NOMO-1 treated with dmso at 0.1 percent for 144 hours (cell line): ENCODE measurements around the gene ALG14.
"Not testable (repeated sequence)": the region's sequence is repeated elsewhere in the genome, so short reads cannot be mapped to it uniquely, and the experiment has no call there.

Source experiments
- DNase-seq: peaks from one replicate; lab custom pipeline; 2025; ENCODE audit not compliant: unreplicated experiment; lab: John Stamatoyannopoulos, UW

The ALG14 gene

GRCh38 chr1:95088303-95088702 is 15.6 kb upstream of the ALG14 start:
- DNase-seq, result no peak

DNA sequence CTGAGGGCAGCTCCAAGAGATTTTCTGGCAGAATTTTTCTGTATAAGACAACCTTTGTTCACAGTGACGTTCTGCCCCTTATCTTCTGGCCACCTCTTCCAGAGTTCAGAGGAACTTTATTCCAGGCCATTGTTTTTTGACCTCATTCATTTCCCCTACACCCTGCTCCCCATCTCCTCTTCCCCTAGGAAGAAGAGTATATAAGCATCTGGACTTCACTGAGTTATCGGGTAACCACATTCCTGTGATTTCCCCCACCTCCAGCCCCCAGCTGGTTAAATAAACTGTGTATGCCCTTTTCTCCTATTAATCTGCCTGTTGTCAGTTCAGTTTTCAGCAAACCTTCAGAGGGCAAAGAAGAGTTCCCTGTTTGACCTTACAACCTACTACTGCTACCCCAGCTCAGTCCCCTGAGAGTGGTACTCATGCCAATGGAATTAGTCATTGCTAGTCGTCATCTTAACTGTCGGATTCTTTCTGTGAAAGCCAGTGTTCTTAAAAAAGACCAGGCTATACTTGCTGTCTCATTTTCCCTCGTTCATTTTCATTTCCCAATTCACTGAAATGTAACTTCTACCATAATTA is 14.3 kb upstream of the ALG14 start:
- DNase-seq, result no peak

GRCh38 chr1:95085376-95085775 is 12.6 kb upstream of the ALG14 start:
- no peak for DNase-seq

- DNase-seq, result no peak
Observed at GRCh38 chr1:95084317-95085176, 11.8 kb upstream of the ALG14 start.

DNA sequence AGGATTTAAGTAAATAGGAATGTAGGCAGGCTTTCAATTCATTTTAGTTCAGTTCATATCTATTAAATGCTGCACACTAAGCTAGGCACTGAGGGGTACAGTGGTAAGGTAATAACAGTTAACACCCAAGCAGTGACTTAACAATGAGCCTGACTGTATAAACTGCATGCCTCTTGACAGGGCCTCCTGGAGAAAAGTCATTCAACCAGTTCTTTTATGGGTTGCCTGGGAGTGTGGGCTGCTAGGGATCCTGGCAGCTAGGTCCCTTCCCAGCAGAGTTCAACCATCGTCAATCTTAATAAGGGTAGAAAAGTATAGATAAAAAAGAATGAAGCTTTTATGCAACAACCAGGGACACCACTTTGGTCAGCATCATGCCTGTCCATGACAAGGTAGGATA is 8.1 kb upstream of the ALG14 start:
- no peak for DNase-seq

GRCh38 chr1:95080446-95080845 is 7.7 kb upstream of the ALG14 start:
- DNase-seq, result no peak

DNA sequence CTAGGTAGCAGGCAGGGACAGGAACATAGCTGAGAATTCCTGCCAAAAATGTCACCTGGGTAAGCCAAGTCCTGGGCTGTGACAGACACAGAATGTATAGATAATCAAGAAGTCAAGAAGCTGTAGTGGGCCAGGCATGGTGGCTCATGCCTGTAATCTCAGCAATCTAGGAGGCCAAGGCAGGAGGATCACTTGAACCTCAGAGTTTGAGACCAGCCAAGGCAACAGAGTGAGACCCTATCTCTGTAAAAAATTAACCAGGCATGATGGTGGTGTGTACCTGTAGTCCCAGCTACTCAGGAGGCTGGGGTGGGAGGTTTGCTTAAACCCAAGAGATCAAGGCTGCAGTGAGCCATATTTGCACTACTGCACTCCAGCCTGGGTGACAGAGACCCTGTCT is 3.3 kb upstream of the ALG14 start:
- no peak for DNase-seq

DNA sequence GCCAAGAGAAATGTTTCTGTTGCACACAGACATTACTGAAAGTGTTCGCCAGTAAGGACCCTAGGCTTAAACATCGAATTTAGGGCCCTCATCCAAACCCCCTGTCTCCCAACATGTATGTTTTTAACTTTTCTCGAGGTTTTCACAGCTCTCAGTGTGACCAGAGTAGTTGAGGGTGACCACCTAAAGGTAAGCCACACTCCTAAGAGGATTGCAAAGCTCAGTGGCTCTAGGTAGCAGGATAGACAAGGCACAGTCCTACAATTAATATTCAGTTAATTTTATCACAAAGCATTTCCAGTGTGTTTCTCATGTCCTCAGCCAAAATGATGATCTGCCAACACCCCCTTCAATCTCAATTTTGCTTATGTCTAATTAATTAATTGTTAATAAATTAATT is 695 bp upstream of the ALG14 start:
- DNase-seq, result no peak

DNA sequence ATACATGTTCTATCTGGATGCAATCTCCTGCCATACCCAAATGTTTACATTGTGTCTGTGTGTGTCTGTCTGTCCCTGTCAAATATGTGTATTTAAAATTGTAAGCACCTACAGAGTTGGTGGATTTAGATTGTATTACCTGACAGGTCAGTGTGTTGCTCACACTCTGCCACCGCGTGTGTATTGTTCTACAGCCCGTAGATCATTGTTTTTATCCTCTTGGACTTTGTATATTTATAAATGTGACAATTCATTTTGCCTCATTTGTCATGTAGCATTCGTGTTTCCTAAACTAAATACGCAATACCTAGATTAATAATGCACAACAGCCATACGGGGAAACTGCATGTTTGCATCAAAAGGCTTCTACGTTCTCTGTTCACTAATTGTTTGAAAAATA is 634 bp downstream of the ALG14 start:
- DNase-seq, result no peak

- no peak for DNase-seq
Observed at GRCh38 chr1:95071539-95071938, 1.2 kb downstream of the ALG14 start.

- no peak for DNase-seq
Observed at GRCh38 chr1:95069710-95070093, 3.0 kb downstream of the ALG14 start.

DNA sequence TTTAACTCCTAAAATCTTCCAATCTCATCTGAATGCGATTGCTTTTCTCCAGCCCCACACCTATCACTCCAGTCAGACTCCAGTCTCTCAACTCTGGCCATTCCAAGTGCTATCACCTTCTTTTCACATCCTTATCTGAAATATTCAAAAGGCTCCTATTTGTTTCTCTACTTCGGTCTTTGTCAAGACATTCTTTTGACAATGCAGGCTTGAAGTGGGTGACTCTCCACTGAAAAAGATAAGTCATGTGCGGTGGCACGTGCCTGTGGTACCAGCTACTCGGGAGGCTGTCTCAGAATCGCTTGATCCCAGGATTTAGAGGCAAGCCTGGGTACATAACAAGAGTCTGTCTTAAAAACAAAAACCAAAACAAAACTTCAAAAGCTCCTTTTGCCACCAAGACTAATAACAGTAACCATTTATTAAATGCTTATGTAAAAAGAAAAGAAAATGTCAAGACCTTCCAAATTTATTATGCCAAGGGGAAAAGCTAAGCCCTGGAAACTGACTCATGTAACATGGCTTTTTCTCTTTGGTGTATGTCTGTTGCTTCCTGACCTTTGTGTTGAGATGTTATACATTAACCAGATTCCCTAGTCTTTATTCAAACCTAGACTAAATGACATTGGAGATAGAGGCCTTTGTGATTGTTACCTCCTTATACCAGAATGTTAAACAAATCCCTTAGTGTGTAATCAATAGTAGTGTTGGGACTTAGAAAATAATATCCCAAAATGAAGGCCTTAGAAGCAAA is 3.6 kb downstream of the ALG14 start:
- DNase-seq, result no peak

- no peak for DNase-seq
Observed at GRCh38 chr1:95067568-95067967, 5.2 kb downstream of the ALG14 start.

DNA sequence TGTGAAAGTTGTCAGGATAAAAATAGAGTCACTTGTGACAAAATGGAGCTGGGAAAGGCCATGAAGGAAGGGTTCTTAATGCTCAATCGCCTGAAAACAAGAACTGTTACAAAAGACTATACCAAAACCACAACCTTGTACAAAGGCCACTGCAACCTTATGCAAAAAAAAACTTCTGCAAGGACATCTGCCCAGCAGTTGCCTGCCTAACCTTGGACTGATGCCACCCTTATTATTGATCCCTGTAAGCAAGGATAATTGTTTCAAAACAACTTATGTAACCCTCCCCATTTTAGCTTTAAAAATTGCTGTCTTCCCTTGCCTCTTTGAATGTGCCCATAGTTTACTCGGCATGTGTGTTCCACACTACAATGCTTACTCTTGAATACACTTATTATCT is 5.7 kb downstream of the ALG14 start:
- peak; percentile 38 for DNase-seq

- no peak for DNase-seq
Observed at GRCh38 chr1:95061445-95062006, 11.2 kb downstream of the ALG14 start.

DNA sequence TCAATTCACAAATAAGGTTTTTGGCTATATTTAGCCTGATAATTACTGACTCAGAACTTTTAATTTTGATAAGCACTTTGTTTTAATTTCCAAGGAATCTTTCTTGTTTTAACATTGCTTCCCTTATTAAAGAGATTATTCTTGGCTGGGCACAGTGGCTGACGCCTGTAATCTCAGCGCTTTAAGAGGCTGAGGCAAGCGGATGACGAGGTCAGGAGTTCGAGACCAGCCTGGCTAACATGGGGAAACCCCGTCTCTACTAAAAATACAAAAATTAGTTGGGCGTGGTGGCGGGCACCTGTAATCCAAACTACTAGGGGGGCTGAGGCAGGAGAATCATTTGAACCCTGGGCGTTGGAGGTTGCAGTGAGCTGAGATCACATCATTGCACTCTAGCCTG is 13.8 kb downstream of the ALG14 start:
- DNase-seq, result no peak

- no peak for DNase-seq
Observed at GRCh38 chr1:95057351-95057750, 15.4 kb downstream of the ALG14 start.

DNA sequence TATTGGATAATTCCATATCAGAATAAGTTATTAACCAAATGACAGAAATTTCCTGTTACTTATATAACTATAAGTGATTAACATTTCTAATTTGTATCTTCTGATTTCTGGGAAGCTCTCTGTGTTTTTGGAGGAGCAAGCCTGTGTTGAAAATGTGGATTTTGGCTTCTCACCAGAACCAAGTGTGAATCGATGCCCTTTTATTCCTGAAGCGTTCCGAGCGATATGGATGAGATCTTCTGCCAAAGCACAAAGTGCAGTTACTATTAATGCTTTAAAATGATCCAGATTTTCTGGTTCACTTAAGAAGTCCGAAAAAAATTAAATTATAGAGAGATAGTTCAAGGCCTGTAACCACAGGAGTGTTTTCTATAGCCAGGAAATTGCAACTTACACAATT is 22.8 kb downstream of the ALG14 start:
- no peak for DNase-seq

- DNase-seq, result no peak
Observed at GRCh38 chr1:95048317-95048716, 24.4 kb downstream of the ALG14 start.

DNA sequence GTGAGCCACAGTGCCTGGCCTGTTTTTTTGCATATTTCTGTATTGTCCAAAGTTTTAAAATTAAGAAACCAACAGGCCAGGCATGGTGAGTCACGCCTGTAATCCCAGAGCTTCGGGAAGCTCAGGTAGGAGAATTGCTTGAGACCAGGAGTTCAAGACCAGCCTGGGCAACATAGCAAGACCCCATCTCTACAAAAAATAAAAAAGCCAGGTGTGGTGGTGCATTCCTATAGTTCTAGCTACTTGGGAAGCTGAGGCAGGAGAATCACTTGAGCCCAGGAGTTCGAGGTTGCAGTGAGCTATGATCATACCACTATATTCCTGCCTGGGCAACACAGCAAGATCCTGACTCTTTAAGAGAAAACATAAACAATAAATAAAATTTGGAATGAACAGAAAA is 25.1 kb downstream of the ALG14 start:
- DNase-seq, result not testable (repeated sequence)

GRCh38 chr1:95046359-95046758 is 26.4 kb downstream of the ALG14 start:
- DNase-seq, result no peak
